ENCODE data around the gene TRAF2.

The TRAF2 gene

DNA sequence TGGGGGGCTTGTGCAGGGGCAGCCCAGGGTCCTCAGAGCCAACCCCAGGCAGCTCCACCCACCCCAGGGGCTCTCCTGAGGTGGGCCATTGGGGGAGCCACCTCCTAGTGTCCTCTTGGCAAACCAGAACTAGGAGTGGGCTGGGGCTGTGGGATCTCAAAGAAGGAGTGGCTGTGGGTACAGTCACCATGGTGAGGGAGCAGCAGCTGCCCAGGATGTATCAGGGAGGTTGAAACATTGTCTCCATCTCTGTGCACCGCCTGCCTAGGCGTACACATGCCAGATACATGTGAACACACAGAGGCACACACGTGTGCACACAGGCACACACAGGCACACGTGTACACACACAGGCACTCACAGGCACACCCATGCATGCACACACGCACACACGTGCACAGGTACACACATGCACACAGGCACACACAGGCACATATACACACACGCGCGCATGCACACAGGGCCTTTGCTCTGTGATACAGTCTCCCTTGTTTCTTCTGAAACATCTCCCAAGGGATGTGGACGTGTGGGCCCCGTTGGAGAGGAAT is 76.5 kb downstream of the TRAF2 start:
- no peak for DNase-seq

DNA sequence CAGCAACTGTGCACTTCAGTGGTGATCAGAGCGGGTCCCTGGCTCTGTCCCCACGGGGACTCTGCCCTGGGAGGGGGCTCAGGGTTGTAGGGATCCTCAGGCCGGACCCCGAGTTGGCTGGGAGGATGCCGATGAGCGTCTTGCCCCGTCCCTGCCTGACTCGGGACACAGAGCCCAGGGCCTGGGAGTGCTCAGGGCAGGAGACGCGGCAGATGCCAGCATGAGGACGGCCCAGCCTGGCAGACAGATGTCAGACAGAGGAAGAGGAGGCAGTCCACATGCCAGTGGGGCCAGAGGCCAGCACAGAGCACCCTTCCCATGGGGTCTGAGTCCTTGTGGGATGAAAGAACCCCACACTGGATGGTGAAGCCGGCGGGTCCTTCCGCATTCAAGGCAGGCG is 77.0 kb downstream of the TRAF2 start:
- no peak for DNase-seq

DNA sequence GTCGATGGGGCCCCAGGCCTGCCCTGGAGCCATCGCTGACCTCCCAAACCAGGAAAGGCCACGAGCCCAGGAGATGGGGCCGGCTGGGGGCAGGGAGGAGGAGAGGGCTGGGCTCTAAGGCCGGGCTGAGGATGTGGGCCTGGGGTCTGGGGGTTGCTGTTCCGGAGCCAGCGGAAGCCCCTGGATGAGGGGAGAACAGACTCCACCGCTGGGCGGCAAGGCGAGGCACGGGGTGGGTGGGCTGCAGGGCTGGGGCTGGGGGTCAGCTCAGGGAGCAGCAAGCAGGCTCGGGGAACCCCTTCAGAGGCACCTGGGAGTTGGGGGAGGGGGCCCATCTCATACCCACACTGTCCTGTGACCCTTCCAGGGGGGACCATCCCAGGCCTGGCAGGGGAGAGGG is 77.4 kb downstream of the TRAF2 start:
- no peak for DNase-seq

DNA sequence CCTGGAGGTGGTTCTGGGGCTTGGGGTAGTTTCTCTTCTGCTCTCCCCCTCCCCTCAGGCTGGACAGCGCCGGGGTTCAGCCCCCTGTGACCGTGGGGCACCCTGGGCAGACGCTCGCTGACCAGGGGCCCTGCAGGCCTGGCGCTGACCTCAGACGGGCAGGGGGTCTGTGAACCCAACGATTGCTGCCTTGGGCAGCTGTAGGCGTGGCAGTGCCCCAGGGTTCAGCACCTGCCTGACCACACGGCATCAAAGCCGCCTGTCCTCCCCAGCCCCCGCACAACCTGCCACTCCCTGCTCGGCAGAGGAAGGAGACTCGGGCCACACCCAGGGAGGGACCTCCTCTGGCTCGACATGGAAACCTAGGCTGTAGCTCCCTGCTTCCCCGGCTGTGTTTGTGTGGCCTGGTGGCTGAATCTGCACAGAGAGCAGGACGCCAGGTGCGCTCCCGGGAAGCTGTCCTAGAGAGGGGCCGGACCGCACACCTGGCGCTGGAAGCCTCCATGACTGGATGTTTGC is 77.9 kb downstream of the TRAF2 start:
- DNase-seq: no peak

DNA sequence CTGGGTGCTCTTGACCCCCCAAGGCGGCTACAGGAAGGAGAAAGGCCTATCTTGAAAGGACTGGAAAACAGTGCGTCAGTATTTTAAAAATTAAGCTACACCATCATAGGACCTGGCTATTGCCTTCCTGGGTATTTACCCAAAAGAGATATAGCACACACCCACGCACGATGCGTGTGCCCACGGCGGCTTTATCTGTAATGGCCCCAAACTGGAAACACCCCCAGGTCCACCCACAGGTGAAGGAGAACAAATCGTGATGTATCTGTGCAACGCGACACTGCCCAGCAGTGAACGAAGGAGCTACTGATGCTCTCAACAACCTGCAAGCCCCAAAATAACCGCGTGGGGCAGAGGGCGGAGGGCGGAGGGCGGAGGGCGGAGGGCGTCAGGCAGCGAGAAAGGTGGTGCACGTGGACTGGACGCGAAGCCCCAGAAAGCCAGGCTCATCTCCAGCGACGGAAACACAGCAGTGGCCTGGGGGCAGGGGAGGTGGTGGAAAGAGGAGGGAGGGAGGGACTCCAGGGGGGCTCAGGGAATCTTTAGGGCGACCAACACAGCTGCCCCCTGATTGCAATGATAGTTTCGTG is 78.6 kb downstream of the TRAF2 start:
- no peak for DNase-seq

DNA sequence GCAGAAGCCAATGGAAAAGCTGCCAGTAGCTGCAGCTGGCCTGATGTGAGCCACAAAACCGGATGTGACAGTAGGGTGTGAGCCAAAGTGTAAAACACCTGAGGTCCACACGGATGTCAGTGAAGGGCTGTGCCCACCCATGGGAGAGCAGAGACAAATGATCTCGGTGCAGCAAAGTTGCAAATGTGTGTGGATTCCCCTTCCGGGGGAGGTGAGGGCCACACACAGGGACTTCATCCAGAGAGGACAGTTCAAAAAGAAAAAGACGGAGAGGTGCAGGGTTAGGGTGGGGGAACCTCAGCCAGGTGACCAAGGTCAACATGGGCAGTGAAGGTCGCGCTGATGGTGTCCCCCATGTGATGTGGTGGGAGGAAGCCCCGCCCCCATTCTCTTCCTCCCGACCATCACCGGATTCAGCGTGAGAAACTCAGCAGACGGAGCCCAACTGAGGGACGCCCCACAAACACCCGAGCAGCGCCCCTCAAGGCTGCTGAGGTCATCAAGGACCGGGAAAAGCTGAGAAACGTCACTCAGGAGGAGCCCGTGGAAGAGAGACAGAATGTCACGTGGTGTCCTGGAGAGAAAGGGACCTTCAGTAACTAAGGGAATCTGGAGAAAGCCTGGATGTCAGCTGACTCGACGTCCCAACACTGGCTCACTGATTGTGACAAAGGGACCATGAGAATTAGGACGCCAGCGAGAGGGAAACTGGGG is 79.6 kb downstream of the TRAF2 start:
- no peak for DNase-seq

DNA sequence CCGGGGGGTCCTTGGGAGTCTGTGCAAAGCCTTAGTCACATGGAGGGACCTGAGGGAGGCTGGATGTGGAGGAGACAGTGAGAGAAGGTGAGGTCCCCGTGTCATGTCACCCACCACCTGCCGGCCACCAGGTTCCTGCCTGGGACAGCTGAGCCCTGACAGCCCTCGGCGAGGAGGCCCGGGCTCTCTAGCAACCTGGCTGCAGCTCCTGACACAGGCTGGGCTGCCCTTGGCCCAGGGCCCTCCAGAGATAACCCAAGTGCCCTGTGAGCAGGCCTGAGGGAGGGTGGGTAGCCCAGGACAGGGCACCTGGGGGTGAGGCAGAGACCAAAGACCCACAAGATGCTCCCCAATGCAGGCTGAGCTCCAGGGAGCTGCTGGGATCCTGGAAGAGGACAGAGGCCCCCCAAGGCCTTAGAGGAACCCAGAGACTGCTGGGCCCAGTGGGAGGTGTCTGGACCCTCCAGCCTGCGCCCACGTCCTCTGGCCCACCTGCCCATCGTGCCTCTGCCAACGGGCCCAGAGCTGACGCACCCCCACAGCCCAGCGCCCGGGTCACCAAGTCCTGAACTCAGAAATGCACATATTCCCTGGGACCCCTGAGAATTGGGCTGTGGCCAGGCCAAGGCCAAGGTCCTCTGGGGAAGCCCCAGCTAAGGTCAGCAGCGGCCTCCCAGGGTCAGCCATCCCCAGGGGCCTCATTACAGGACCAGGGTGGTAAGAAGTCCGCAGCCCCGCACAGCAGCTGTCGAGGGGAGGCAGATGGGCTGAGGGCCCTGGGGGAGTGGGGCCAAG is 82.2 kb downstream of the TRAF2 start:
- no peak for DNase-seq

DNA sequence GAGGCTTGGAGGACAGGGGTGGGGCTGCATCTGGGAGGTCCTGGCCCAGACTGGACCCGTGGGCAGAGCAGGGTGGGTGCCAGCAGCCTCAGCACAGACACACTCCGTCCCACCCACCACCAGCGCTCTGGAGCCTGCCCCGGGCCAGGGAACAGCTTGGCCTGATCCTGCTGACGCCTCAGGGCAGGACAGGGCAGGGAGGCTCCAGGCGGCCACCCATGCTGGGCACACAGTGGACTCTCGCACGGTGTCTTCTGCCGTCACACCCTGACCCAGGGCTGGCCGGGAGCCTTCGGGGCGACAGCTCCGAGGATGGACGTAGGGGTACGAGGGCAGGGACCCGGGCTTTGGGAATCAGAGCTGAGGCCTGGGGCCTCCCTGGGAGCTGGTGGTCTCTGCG is 82.8 kb downstream of the TRAF2 start:
- no peak for DNase-seq

DNA sequence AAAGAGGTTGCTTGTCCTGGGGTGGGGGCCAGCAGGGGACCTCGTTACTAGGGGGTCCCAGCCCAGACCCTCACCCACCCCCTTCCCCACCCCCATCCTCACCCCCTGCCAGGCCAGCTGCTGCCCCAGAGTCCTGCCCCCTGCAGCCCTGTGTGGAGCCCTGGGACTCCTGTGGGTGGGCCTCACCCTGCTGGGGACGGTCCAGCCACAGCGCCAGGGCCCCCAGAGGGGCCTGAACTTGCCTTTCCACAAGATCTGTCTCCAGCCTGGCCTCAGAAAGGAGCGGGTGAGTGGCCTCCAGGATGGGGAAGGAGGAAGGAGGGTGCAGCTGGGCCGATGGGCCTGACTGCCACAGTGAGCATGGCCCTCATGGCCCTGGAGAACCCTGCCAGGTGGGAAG is 83.5 kb downstream of the TRAF2 start:
- no peak for DNase-seq

DNA sequence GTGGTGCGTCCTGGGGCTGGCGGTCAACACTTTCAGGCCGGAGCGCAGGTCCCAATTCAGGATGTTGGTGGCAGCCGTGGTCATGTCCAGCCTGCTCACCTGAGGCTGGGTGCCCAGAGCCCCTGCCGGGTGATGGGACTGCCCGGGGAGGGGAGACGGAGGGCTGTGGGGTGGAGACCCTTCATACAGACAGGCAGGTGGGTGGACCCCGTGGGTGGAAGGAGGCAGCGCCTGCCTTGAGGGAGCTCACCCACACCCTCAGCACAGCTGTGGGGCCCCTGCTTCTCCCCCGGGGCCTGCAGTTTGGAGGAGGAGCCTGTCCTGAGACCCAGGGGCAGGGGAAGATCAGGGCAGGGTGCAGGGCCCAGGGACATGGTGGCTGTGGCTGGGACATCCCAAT is 84.0 kb downstream of the TRAF2 start:
- no peak for DNase-seq

DNA sequence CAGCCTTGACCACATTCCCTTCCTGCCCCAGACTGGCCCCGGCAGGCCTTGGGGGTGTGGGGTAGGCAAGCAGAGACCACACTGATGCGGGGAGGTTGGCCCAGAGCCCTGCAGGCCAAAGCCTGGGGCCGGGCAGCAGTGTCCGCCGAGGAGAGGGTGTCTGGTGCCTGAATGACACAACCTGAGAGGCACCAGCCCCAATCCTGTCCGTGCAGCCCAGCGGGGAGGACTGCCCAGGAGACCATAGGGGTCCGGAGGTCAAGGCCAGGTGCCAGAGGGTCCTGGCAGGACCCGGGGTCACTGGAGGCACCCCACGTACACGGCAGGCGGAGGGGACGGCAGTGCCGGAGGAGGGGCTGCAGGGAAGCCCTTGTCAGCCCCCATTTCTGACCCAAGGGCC is 85.4 kb downstream of the TRAF2 start:
- no peak for DNase-seq

DNA sequence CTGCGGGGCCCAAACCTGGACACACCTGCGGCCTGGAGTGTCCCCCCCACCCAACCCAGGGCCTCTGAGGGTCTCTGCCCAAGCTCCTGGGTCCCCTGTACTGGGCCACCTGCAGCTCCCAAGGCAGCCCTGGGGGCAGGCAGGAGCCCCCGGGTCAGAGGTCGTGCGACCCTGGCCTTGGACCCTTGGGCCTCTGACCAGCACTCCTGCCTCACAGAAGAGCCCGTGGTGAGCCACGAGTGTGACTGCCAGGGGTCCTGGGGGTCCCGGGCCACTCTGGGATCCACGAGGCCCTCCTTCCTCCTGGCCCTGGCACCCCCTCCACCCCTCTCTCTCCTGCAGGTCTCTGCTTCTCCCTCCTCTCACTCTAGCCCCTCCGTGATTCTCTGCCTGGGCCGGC is 86.0 kb downstream of the TRAF2 start:
- DNase-seq: no peak

DNA sequence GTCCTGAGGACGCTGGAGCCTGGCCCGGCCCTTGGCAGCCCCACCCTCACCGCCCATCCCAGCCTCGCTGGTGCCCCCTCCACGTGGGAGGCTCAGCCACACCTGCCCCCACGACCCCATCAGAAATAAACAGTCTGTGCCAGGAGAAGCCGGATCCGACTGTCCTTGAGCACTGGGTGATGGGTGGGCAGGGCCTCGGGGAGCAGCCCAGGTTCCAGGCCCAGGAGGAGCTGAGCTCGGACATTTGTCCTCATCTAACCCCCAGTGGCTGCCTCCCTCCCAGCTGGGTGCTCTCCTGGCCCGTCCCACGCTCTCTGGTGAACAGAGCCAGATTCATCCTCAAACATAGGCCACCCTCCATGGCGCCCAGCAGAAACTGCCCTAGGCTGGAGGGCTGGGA is 86.4 kb downstream of the TRAF2 start:
- no peak for DNase-seq

DNA sequence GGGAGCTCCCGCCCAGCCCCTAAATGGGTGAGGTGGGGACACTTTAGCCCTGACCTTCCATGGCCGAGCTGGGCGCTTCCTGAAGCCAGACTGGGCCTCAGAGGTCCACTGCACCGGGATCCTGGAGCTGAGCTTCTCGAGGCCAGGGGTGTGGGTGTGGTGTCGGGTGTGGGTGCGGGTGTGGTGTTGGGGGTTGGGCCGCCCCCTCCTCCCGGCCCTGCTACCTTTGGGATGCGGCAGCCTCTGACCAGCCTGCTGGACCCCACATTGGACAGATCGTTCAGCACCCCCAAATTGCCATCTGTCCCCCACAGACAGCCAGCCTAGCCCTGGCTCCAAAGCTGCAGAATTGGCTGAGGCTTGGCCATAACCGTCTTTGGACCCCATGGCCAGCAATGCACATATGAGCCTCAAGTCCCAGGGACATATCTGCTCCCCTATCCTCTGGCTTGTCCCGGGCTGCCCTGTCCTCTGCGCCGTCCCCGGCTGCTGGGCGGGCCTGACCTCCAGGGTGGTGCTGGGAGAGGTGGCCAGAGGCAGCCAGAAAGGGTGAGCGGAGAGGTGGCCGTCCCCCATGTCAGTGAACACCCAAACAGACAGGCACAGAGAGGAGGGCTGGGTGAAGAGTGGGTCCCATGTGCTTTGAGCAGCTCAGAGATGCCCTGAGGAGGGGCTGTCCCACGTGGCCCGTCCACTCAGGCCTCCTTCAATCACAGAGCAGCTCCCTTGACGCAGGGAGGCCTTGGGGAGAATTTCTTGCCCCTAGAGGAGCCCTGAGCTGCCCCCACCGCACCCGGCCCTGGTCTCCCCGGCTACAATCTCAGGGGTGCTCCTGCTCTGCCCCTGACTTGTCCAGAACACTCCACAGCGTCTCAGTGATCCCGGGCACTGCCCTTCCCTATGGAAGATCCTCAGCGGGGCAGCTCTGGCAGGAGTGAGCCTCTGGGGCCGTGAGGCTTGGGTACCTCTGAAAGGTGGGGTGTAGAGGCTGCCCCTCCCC is 87.6 kb downstream of the TRAF2 start:
- DNase-seq: no peak

DNA sequence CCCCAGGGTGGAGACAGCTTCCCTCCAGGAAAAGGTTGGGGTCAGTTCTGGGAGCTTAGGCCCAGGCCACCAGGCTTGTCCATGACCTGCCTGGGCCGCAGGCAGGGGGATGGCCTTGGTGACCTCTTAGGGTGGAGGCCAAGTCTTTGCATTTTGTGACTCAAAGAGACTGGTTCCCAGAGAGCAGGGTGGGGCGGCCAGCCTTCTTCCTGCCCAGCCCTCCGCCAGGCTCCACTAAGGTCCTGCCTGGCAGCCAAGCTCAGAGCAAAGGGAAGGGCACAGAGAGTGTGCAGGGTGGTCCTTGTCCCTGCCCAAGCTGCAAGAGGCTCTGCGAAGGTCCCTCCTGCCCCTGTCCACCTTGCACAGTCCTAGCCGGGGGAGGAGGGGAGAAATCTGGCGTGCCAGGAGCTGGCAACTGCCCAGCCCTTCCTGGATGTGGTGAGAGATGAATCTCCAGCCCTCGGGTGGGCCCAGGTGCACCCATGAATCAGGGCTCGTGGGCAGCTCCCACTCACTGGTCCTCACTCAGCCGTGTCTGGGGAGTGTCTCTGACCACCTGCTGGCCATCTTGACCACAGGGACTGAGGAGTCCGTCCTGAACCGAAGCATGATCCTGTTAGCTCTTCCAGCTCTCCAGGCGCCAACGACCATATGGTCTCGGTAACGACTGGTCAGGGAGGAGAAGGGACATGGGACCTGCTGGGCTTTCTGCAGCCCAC is 88.7 kb downstream of the TRAF2 start:
- DNase-seq: no peak

DNA sequence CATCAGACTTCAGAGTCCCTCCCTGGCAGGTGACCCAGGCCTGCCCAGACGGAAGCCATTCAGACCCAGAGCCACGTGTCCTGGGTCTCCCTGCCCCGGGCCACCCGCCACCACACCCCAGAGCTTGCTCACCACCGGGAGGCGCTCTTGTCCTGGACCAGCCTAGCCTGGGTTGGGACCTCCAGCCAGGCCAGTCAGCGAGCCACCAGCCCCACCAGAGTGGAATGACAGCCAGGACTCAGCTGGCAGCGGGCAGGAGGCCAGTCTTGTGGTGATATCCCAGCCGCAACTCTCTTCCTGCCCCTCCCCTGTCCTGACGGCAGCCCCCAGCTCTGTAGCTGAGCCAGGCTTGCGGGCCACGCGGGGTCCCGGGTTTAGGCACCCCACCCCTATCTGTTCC is 89.3 kb downstream of the TRAF2 start:
- DNase-seq: no peak
